A549 (cell line): ENCODE measurements around the gene GSTP1. TPM values are rescaled to one million over a fixed set of nuclear protein-coding genes. Genes with fewer than 3 reads are reported as not detected.

Source experiments
- ATAC-seq, 2 experiments: fragments of 200-7000 bp in 1 of 2; fragments of >200 bp in 1 of 2; cut with Nextera tagmentation in 1 of 2; cut with Tn5 transposase in 1 of 2; 3 replicates each; pipeline versions ENCODE4 v1.8.0 to v1.9.1; 2018 to 2020; ENCODE audit warnings: mild to moderate bottlenecking in 1 of 2, moderate library complexity in 1 of 2
- CTCF ChIA-PET: fragments of 300-600 bp; sonication (Branson Sonifier 250); formaldehyde crosslinking; extraction: SDS; loops from one replicate; lab custom pipeline; 2021; ENCODE audit warnings: antibody characterized with exemption, inconsistent platforms; lab: Yijun Ruan, JAX
- POLR2A ChIA-PET: fragments of 350-600 bp; formaldehyde crosslinking; extraction: SDS; loops from one replicate; lab custom pipeline; 2021; ENCODE audit warnings: antibody characterized with exemption, inconsistent platforms; lab: Yijun Ruan, JAX
- DNase-seq, 2 experiments: peaks; one replicate each; pipeline versions ENCODE4 v3.0.0 to v3.0.0-alpha.2; 2011 to 2016; ENCODE audit warnings: low read depth in 1 of 2, low spot score in 1 of 2
- FAIRE-seq: peaks from 2 replicates; lab custom pipeline; 2011; peaks lifted over from hg19 to GRCh38; lab: Jason Lieb, UNC
- H3K27ac ChIP-seq, 2 experiments: fragments of >200 bp; sonication (Bioruptor Twin); formaldehyde crosslinking; 3 replicates each; pipeline ENCODE4 v1.5.1; 2016 to 2017
- H3K4me1 ChIP-seq: fragments of >200 bp; sonication (Bioruptor Twin); formaldehyde crosslinking; 3 replicates; pipeline ENCODE4 v1.6.1; 2016
- H3K4me2 ChIP-seq: fragments of >200 bp; sonication (Bioruptor Twin); formaldehyde crosslinking; 3 replicates; pipeline ENCODE4 v1.6.1; 2016
- H3K4me3 ChIP-seq: fragments of >200 bp; sonication (Bioruptor Twin); formaldehyde crosslinking; 3 replicates; pipeline ENCODE4 v1.5.1; 2016
- H3K9me3 ChIP-seq: fragments of >200 bp; sonication (Bioruptor Twin); formaldehyde crosslinking; 3 replicates; pipeline ENCODE4 v1.6.1; 2016
- BCL3 ChIP-seq: fragments of >200 bp; sonication (Bioruptor Twin); formaldehyde crosslinking; IDR thresholded peaks from 3 replicates; pipeline ENCODE4 v1.6.1; 2016
- BHLHE40 ChIP-seq: IDR thresholded peaks from 2 replicates; pipeline ENCODE4 v1.6.1; 2012; ENCODE audit warnings: low read depth, low read length, inconsistent platforms
- CBX8 ChIP-seq: fragments of 200-600 bp; sonication (generic); IDR thresholded peaks from 2 replicates; pipeline ENCODE4 v1.6.1; 2016
- CHD4 ChIP-seq: fragments of 200-600 bp; sonication (generic); IDR thresholded peaks from 2 replicates; pipeline ENCODE4 v1.6.1; 2016; ENCODE audit warnings: antibody characterized with exemption, mild to moderate bottlenecking, borderline replicate concordance
- EHMT2 ChIP-seq: fragments of 200-600 bp; sonication (generic); IDR thresholded peaks from 2 replicates; pipeline ENCODE4 v1.6.1; 2016; ENCODE audit warnings: antibody characterized with exemption, low read depth, mild to moderate bottlenecking, moderate library complexity
- ELK1 ChIP-seq: fragments of 150-350 bp; IDR thresholded peaks from 2 replicates; pipeline ENCODE4 v1.6.1; 2014; ENCODE audit warnings: low read depth, mild to moderate bottlenecking, low read length
- EP300 ChIP-seq, 2 experiments: fragments of >200 bp; sonication (Bioruptor Twin); formaldehyde crosslinking; IDR thresholded peaks; 2 replicates in 1 of 2; 3 replicates in 1 of 2; pipeline ENCODE4 v1.6.1; 2016 to 2017
- ESRRA ChIP-seq: fragments of 150-350 bp; IDR thresholded peaks from 2 replicates; pipeline ENCODE4 v1.6.1; 2014; ENCODE audit warnings: mild to moderate bottlenecking, low read length, borderline replicate concordance
- FOXS1 ChIP-seq: fragments of 250-450 bp; sonication (Bioruptor Pico); IDR thresholded peaks from 2 replicates; pipeline ENCODE4 v1.5.0; 2020; ENCODE audit warnings: mild to moderate bottlenecking, moderate library complexity
- HDAC2 ChIP-seq: fragments of 200-600 bp; sonication (generic); IDR thresholded peaks from 2 replicates; pipeline ENCODE4 v1.6.1; 2016
- HES2 ChIP-seq: fragments of >200 bp; sonication (Bioruptor Twin); formaldehyde crosslinking; IDR thresholded peaks from 2 replicates; pipeline ENCODE4 v1.6.1; 2016
- HEYL ChIP-seq: fragments of 250-450 bp; sonication (Bioruptor Pico); IDR thresholded peaks from 2 replicates; pipeline ENCODE4 v1.8.0; 2021; ENCODE audit warnings: mild to moderate bottlenecking, moderate library complexity
- HMGXB4 ChIP-seq: fragments of 250-450 bp; sonication (Bioruptor Pico); IDR thresholded peaks from 2 replicates; pipeline ENCODE4 v1.5.0; 2021; ENCODE audit warnings: mild to moderate bottlenecking, moderate library complexity, borderline replicate concordance
- HOXA7 ChIP-seq: fragments of 250-450 bp; sonication (Bioruptor Pico); IDR thresholded peaks from 2 replicates; pipeline ENCODE4 v1.5.0; 2020; ENCODE audit warnings: mild to moderate bottlenecking, moderate library complexity
- HOXB5 ChIP-seq: fragments of 250-450 bp; sonication (Bioruptor Pico); IDR thresholded peaks from 2 replicates; pipeline ENCODE4 v1.5.0; 2020; ENCODE audit warnings: mild to moderate bottlenecking, moderate library complexity
- JUNB ChIP-seq: fragments of >200 bp; sonication (Bioruptor Twin); formaldehyde crosslinking; IDR thresholded peaks from 2 replicates; pipeline ENCODE4 v1.6.1; 2016
- KDM1A ChIP-seq: fragments of 200-600 bp; sonication (generic); IDR thresholded peaks from 2 replicates; pipeline ENCODE4 v1.6.1; 2016; ENCODE audit warnings: low read depth, mild to moderate bottlenecking
- KDM5A ChIP-seq: fragments of 200-600 bp; sonication (generic); IDR thresholded peaks from 2 replicates; pipeline ENCODE4 v1.6.1; 2016; ENCODE audit warnings: antibody characterized with exemption, mild to moderate bottlenecking
- MAFK ChIP-seq: fragments of 450-650 bp; IDR thresholded peaks from 2 replicates; pipeline ENCODE4 v1.6.1; 2014; ENCODE audit not compliant: partially characterized antibody
- MAZ ChIP-seq: fragments of 150-350 bp; IDR thresholded peaks from 2 replicates; pipeline ENCODE4 v1.6.1; 2014; ENCODE audit warnings: antibody characterized with exemption, low read depth, low read length, borderline replicate concordance
- NR3C1 ChIP-seq: fragments of >200 bp; sonication (Bioruptor Twin); formaldehyde crosslinking; IDR thresholded peaks from 3 replicates; pipeline ENCODE4 v1.6.1; 2017
- POLR2A ChIP-seq: IDR thresholded peaks from 2 replicates; pipeline ENCODE4 v1.6.1; 2012; ENCODE audit warnings: mild to moderate bottlenecking, low read length
- POLR2AphosphoS2 ChIP-seq: conservative IDR thresholded peaks from 2 replicates; pipeline ENCODE4 v1.6.1; 2012; ENCODE audit warnings: low read length, improper control_type of control experiment, inconsistent platforms
- RARB ChIP-seq: fragments of 250-450 bp; sonication (Bioruptor Pico); IDR thresholded peaks from 2 replicates; pipeline ENCODE4 v1.8.0; 2021; ENCODE audit warnings: mild to moderate bottlenecking, moderate library complexity
- RCOR1 ChIP-seq: fragments of 150-350 bp; IDR thresholded peaks from 2 replicates; pipeline ENCODE4 v1.6.1; 2014; ENCODE audit warnings: antibody characterized with exemption, low read length, low read depth
- REST ChIP-seq: fragments of 200-600 bp; sonication (generic); IDR thresholded peaks from 2 replicates; pipeline ENCODE4 v1.6.1; 2016; ENCODE audit warnings: antibody characterized with exemption, mild to moderate bottlenecking, moderate library complexity
- SMC3 ChIP-seq: fragments of >200 bp; sonication (Bioruptor Twin); formaldehyde crosslinking; IDR thresholded peaks from 3 replicates; pipeline ENCODE4 v1.6.1; 2018; ENCODE audit warnings: inconsistent platforms
- SREBF2 ChIP-seq: fragments of 450-650 bp; IDR thresholded peaks from 2 replicates; pipeline ENCODE4 v1.6.1; 2014; ENCODE audit warnings: mild to moderate bottlenecking, moderate library complexity
- TP53 ChIP-seq: fragments of 250-450 bp; sonication (Bioruptor Pico); IDR thresholded peaks from 2 replicates; pipeline ENCODE4 v1.5.0; 2021; ENCODE audit warnings: mild to moderate bottlenecking, moderate library complexity
- ZC3H11A ChIP-seq: fragments of 450-650 bp; IDR thresholded peaks from 2 replicates; pipeline ENCODE4 v1.6.1; 2014; ENCODE audit warnings: antibody characterized with exemption, mild to moderate bottlenecking
- WGBS: methylation state at CpG from one replicate; pipeline ENCODE4 v1.1.6; 2017; ENCODE audit errors: missing lambda C conversion rate; 5-methylcytosine and 5-hydroxymethylcytosine counted together
- polyA minus RNA-seq: library from RNA; depleted of rRNA, polyadenylated mRNA; stranded (reverse); fragments of >200 nt; gene quantifications from 2 replicates; pipeline ENCODE4 v1.2.3, GENCODE V29; 2011; rRNA and poly(A)+ RNA removed
- polyA plus RNA-seq, 4 experiments: library from polyadenylated mRNA; depleted of rRNA in 3 of 4; stranded (reverse); fragments of >200 nt; fragmentation: RNase III in 1 of 4; extraction: RNeasy Plus Mini Kit Qiagen cat#74134 plus additional on column Dnase treatment in 1 of 4; gene quantifications; 2 replicates in 3 of 4; 3 replicates in 1 of 4; pipeline ENCODE4 v1.2.3, GENCODE V29; 2011 to 2017

Gene GSTP1
- polyA plus RNA-seq (2011; rRNA removed): 1,034 and 1,447 TPM in 2 replicates
- 2,495 and 2,700 TPM in 2 replicates for polyA plus RNA-seq (2012; cell fraction: cytosol; rRNA removed)
- 1,960 and 2,470 TPM in 2 replicates for polyA plus RNA-seq (2012; cell fraction: nucleus; rRNA removed)
- 971 to 1,024 TPM (median 991 TPM) in 3 replicates for polyA plus RNA-seq (2017; fragmentation: RNase III; extraction: RNeasy Plus Mini Kit Qiagen cat#74134 plus additional on column Dnase treatment)
- 1,056 and 1,218 TPM in 2 replicates for polyA minus RNA-seq

GRCh38 chr11:67583247-67584204 is at the start of gene GSTP1:
TSS of gene GSTP1 (plus strand) at chr11:67583812. CDS start at chr11:67583844, 32 bp downstream.
- DNase-seq (peak; percentile 81 to 90), FAIRE-seq (no peak), ATAC-seq (peak; percentile 88 to 93)
- Histone ChIP-seq H3K4me2 (peak within 1 kb of the TSS; percentile 98), H3K4me1 (peaks cover 55% of the 10 kb centered on the region), H3K9me3 (no peaks in the 10 kb centered on the region), H3K4me3 (peak within 1 kb of the TSS; percentile 92), H3K27ac (peak within 1 kb of the TSS; percentile 97 to 99)
- 3% methylated on average over 30 of the region's 81 CpGs for WGBS
- POLR2A ChIA-PET: interaction anchor here (0.5 to 2.1 kb wide), 14 partner anchors 9 to 967 kb away, joined by 3 to 6 read pairs (median 4); partner anchors contain the start of genes NUDT8, PITPNM1, PPP1CA and RBM14
- CTCF ChIA-PET: interaction anchor here (0.6 to 5.7 kb wide), 25 partner anchors 9 to 121 kb away, joined by 3 to 65 read pairs (median 4); partner anchors contain the start of gene NUDT8
- TF ChIP-seq HES2: no peak
- no peak for TF ChIP-seq JUNB
- no peak for TF ChIP-seq EP300 (IDR thresholded peaks at IDR 0.05)
- peak; percentile 99 for TF ChIP-seq POLR2A
- TF ChIP-seq CHD4: no peak
- peak; percentile 71 for TF ChIP-seq SMC3
- no peak for TF ChIP-seq HDAC2
- TF ChIP-seq ELK1: no peak
- TF ChIP-seq KDM5A: no peak
- no peak for TF ChIP-seq FOXS1 (CRISPR knock-in tag)
- TF ChIP-seq KDM1A: no peak
- TF ChIP-seq REST: no peak
- TF ChIP-seq RCOR1: no peak
- no peak for TF ChIP-seq NR3C1
- TF ChIP-seq HMGXB4 (CRISPR knock-in tag): no peak; the same call in 1 of the 2 replicates
- no peak for TF ChIP-seq HOXB5 (CRISPR knock-in tag)
- TF ChIP-seq BHLHE40: no peak
- TF ChIP-seq RARB: no peak
- no peak for TF ChIP-seq CBX8
- TF ChIP-seq MAFK: peak; percentile 92
- no peak for TF ChIP-seq ESRRA
- TF ChIP-seq BCL3: peak; percentile 97; the same call in 2 of the 3 replicates
- TF ChIP-seq TP53 (CRISPR knock-in tag): no peak
- no peak for TF ChIP-seq SREBF2
- no peak for TF ChIP-seq ZC3H11A
- TF ChIP-seq HOXA7: no peak
- TF ChIP-seq HEYL (CRISPR knock-in tag): no peak
- TF ChIP-seq POLR2AphosphoS2: no peak
- TF ChIP-seq MAZ: 0 out of 2 replicates have a peak, but pooled peaks have one; percentile 15
- no peak for TF ChIP-seq EHMT2
